Muscle of leg (tissue), 11 donors: ENCODE data around the gene TTC34. TPM values are rescaled to one million over a fixed set of nuclear protein-coding genes. Genes with fewer than 3 reads are reported as not detected.
"Not testable (repeated sequence)": the region's sequence is repeated elsewhere in the genome, so short reads cannot be mapped to it uniquely, and the experiment has no call there.

Experiments
- DNase-seq: peaks from one replicate; pipeline ENCODE4 v3.0.0; 2013
- H3K27ac ChIP-seq: one replicate; pipeline ENCODE4 v1.5.1; 2013; ENCODE audit warnings: mild to moderate bottlenecking, low read length, control low read depth
- H3K27me3 ChIP-seq: one replicate; pipeline ENCODE4 v1.6.1; 2013; ENCODE audit warnings: low read length; ENCODE audit not compliant: control insufficient read depth, insufficient read depth
- H3K36me3 ChIP-seq: one replicate; pipeline ENCODE4 v1.6.1; 2013; ENCODE audit warnings: low read length; ENCODE audit not compliant: control insufficient read depth, insufficient read depth
- H3K4me1 ChIP-seq: one replicate; pipeline ENCODE4 v1.6.1; 2013; ENCODE audit warnings: low read length; ENCODE audit not compliant: control insufficient read depth, insufficient read depth
- H3K4me3 ChIP-seq: one replicate; pipeline ENCODE4 v1.5.1; 2013; ENCODE audit warnings: low read length, control low read depth
- H3K9me3 ChIP-seq: replicated peaks from 2 replicates; pipeline ENCODE4 v1.6.1; 2013; ENCODE audit warnings: low read depth, low read length; ENCODE audit not compliant: control insufficient read depth
- WGBS: methylation state at CpG from one replicate; pipeline ENCODE4 v1.1.5; 2013; ENCODE audit warnings: missing lambda C conversion rate; ENCODE audit not compliant: insufficient coverage; 5-methylcytosine and 5-hydroxymethylcytosine counted together
- polyA plus RNA-seq, 8 donors: library from polyadenylated mRNA; unstranded; fragments of 120-200 nt; gene quantifications; one replicate each; pipeline versions ENCODE4 v1.2.1 to v1.2.3, GENCODE V29; 2013; ENCODE audit warnings: inconsistent platforms in 1 of 8, low replicate concordance in 1 of 8; ENCODE audit not compliant: insufficient read length in 8 of 8, insufficient read depth in 1 of 8
- total RNA-seq: library from RNA; stranded (reverse); fragments of 120-200 nt; gene quantifications from one replicate; pipeline ENCODE4 v1.2.4, GENCODE V29; 2013

The TTC34 gene
- total and polyA plus RNA-seq, 9 donors, result 0.07 to 0.50 (median 0.22) TPM

DNA sequence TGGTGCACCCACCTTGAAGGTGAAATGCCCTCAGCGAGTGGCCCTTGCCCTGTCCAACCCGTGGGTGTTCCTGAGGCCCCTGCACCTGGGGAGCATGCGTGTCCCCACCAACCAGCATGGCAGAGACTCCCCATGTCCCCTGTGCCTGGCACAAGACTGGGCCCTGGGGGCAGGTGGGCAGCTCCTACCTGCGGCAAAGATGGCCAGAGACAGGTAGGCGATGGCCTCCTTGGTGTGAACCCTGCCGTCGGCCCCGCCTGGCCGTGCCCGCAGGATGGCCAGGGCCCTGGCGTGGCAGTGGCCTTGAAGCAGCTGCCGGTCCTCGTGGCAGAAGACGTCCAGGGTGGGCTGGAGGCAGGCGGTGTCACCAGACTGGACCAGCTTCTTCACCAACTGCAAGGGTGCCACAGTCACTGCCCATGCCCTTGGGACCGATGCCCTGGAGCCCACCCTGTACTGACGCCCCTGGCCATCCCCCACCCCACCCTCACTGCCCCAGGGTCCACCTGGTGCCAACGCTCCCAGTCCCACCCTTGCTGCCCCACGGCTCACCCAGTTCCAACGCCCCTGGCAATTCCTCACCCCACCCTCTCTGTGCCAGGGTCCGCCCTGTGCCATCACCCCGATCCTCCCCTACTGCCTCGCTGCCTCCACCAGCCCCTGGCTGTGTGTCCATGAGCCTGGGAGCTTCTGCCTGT, 15.7 kb downstream of the TTC34 start:
- Histone ChIP-seq H3K36me3 (no peaks in the 10 kb centered on the region), H3K9me3 (peaks cover 2% of the 10 kb centered on the region), H3K4me1 (no peaks in the 10 kb centered on the region), H3K27ac (no peak overlapping the region), H3K4me3 (no peak overlapping the region), H3K27me3 (peaks cover 38% of the 10 kb centered on the region)
- no peak for DNase-seq
- WGBS, result 90% methylated on average over 22 of the region's 23 CpGs

DNA sequence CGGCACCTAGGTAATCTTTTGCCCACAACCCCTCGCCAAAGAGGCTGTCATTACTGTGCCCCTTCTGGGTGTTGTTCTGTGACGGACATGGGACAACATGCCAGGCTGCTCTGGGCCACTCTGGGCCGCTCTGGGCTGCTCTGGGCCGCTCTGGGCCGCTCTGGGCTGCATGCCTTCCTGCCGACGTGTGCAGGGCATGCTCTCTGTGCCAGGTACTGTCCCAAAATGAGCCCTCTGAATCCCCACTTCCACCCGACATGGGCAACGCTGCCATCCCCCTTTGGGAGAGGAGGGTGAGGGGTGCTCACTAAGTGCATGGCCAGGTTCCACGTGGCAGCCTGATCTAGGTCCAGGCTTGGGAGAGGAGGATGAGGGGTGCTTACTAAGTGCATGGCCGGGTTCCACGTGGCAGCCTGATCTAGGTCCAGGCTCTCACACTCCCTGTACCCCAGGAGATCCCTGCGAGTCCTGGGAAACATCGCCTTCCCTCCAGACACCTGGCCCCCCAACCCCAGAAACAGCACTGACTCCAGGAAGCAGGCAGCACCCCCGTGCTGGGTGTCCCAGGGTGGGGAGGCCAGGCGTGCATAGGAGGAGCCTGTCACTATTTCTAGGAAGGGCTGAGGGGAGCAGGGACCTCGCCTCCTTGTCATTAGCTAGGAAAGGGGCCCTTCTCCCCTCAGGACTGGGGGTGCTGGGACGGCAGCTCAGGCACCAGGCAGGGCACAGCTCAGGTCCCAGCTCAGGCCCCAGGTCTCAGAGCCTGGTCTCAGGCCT, 16.5 kb downstream of the TTC34 start:
- Histone ChIP-seq H3K36me3 (no peaks in the 10 kb centered on the region), H3K27ac (no peak overlapping the region), H3K9me3 (peaks cover 2% of the 10 kb centered on the region), H3K27me3 (peaks cover 31% of the 10 kb centered on the region), H3K4me3 (no peak overlapping the region), H3K4me1 (no peaks in the 10 kb centered on the region)
- no peak for DNase-seq
- WGBS, result 67% methylated on average over 13 of the region's 19 CpGs

DNA sequence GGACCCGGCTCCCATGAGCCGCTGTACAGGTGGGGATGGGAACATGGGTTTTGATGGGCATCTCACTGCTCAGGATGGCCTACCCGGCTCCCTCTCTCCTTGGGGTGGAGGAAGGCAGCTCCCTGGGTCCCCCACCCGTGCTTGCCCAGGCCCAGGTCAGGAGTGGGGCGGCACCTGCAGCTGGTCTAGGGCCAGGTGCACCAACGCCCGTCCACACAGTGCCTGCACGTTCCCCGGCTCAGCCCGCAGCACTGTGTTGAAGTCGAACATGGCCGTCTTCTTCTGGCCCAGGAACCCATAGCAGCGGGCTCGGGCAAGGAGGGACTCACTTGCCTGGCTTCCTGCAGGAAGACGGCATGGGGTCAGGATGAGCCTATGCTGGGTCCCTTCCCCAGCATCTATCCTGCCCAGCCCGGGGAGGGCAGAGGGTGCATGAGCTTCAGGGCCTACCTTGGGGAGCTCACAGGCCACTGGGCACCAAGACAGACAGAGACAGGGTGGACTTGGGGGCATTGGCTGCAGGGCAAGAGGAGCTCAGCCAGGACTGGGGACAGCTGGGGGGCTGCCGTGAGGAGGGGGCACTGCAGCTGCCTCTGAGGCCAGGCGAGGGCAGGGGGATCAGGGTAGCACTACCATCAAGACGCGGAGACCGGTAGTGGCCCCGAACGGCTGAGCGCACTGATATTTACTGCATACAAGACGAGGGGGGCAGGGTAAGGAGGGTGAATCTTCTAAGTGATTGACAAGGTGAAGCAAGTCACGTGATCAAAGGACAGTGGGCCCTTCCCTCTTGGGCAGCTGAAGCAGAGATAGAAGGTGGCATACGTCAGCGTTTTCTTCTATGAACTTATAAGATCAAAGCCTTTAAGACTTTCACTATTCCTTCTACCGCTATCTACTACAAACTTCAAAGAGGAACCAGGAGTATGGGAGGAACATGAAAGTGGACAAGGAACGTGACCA, 17.8 kb downstream of the TTC34 start:
- no peak overlapping the region for H3K4me3 ChIP-seq
- 82% methylated on average over 23 of the region's 30 CpGs for WGBS
- peaks cover 2% of the 10 kb centered on the region for H3K9me3 ChIP-seq
- no peak for DNase-seq
- H3K27me3 ChIP-seq, result peaks cover 19% of the 10 kb centered on the region
- H3K27ac ChIP-seq, result no peak overlapping the region
- H3K36me3 ChIP-seq, result no peaks in the 10 kb centered on the region
- no peaks in the 10 kb centered on the region for H3K4me1 ChIP-seq

DNA sequence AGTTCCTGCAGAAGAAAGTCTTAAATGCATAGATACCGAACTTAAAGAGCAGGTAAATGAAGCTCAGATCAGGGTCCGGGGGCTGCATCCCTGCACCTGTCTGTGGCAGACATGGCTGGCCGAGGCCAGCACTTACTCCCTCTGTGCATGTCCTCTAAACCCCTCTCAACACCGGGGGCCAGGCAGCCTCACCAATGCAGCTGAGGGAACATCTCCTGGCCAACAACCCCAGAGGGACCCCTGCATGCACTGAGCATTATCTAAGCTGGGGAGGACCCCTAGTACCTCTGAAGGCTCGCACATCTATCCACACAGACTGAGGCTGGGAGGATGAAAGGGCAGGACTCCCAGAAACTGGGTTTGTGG, 18.4 kb downstream of the TTC34 start:
- no peak for DNase-seq
- no peaks in the 10 kb centered on the region for H3K36me3 ChIP-seq
- H3K4me1 ChIP-seq, result no peaks in the 10 kb centered on the region
- H3K27ac ChIP-seq, result no peak overlapping the region
- H3K9me3 ChIP-seq, result peaks cover 2% of the 10 kb centered on the region
- peaks cover 13% of the 10 kb centered on the region for H3K27me3 ChIP-seq
- whole genome bisulfite sequencing, result 75% methylated on average over 4 of the region's 5 CpGs
- H3K4me3 ChIP-seq, result no peak overlapping the region

DNA sequence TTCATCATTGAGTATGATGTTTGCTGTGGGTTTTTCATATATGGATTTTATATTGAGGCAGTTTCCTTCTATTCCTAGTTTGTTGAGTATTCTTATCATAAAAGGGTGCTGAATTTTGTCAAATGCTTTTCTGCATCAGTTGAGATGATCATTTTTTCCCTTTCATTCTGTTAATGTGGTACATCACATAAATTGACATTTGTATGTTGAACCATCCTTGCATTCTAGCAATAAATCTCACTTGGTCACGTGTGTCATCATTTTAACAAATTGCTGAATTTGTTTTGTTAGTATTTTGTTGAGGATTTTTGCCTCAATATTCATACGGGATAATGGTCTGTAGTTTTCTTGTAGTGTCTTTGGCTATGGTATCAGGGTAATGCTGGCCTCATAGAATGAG, 19.9 kb downstream of the TTC34 start:
- H3K27me3 ChIP-seq, result peaks cover under 1% of the 10 kb centered on the region
- no peak for DNase-seq
- H3K27ac ChIP-seq, result no peak overlapping the region
- no peak overlapping the region for H3K4me3 ChIP-seq
- no peaks in the 10 kb centered on the region for H3K36me3 ChIP-seq
- no peaks in the 10 kb centered on the region for H3K4me1 ChIP-seq
- H3K9me3 ChIP-seq, result peaks cover 2% of the 10 kb centered on the region
- 80% methylated on average over 1 of the region's 2 CpGs for WGBS

DNA sequence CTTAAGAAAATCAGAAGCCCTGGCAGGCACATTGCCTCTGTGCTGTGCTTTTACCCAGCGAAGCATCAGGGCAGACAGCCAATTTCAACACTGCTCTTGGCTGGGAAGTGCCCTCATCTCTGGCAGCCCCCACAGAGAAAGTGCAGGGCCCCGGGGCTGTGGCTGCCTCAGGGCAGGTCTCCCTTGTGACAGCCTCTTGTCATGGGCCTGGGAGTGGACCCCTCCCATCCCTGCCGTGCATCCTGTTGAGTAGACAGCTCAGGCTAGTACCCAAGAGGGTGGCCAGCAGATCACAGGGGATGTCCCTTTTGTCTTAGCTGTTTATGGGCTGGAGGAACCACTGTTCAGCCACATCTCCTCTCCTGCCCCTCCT, 23.3 kb downstream of the TTC34 start:
- Histone ChIP-seq H3K36me3 (no peaks in the 10 kb centered on the region), H3K4me3 (no peak overlapping the region), H3K9me3 (peaks cover 2% of the 10 kb centered on the region), H3K27me3 (no peaks in the 10 kb centered on the region), H3K4me1 (no peaks in the 10 kb centered on the region), H3K27ac (no peak overlapping the region)
- WGBS, result 30% methylated on average over 2 of the region's 3 CpGs
- no peak for DNase-seq

DNA sequence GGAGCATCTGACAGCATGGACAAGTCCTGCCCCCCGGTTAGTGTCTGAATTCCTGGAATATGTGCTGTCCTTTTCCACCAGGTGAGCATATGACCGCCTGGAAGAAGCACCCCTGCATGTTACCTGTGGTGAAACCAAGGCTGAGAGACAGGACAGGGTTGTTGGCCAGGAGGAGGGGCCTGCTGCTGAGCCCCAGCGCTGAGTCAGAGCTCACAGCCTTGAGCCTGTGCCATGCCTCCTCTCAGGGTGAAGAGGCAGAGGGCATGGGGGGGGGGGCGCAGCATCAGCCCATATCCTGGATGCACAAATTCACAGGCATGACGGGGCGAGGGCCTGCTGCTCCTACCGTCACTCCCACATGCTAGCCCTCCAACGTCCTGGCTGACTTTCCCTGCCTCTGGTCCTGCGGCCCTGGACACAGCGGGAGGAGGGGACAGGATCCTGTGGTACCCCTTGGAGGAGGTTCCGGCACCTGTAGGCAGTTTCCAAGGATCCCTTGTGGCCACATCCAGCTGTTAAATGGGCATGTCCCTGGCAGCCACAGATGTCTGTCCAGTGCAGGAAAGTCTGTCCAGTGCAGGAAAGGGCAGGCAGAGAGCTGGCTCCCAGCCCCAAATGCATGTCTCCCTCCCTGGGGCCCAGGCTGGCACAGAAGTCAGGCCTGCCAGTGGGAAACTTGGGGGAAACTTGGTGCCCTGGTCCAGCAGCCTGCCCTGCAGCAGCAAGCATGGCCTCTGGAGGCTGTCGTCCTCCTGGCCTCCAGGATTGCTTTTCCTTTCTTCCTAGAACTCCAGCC, 23.9 kb downstream of the TTC34 start:
- no peaks in the 10 kb centered on the region for H3K4me1 ChIP-seq
- no peak overlapping the region for H3K27ac ChIP-seq

DNA sequence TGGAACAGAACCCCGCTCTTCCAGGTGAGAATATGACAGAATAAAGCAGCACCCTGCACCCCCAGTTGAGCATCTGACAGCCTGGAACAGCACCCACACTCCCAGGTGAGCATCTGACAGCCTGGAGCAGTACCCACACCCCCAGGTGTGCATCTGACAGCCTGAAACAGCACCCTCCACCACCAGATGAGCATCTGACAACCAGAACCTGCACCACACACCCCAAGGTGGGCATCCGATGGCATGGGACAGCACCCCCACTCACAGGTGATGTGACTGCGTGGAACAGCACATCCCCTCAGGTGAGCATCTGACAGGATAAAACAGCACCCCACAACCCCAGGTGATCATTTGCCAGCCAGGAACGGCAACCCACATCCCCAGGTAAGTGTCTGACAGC, 26.2 kb downstream of the TTC34 start:
- no CpG with 5 or more reads among the region's 4 CpGs for WGBS
- H3K4me3 ChIP-seq, result not testable (repeated sequence)

More for the DNA sequence above, 23.9 kb downstream of the TTC34 start:
- Histone ChIP-seq H3K4me3 (no peak overlapping the region), H3K36me3 (no peaks in the 10 kb centered on the region), H3K9me3 (peaks cover under 1% of the 10 kb centered on the region), H3K27me3 (no peaks in the 10 kb centered on the region)
- no peak for DNase-seq
- 57% methylated on average over 9 of the region's 12 CpGs for WGBS

DNA sequence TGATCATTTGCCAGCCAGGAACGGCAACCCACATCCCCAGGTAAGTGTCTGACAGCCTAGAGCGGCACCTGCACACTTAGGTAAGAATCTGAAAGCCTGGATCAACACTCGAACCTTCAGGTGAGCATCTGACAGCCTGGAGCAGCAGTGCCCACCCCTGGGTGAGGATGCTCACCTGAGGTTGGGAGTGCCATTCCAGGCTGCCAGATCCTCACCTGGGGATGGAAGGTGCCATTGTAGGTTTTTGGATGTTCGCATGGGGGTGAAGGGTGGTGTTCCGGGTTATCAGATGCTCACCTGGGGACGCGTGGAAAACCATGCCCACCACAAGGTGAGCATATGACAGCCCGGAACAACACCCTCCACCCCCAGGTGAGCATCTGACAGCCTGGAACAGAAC, 33.4 kb downstream of the TTC34 start:
- H3K27me3 ChIP-seq, H3K4me1 ChIP-seq, DNase-seq, H3K36me3 ChIP-seq, H3K27ac ChIP-seq, H3K9me3 ChIP-seq, H3K4me3 ChIP-seq: not testable (repeated sequence)
- 80% methylated on average over 1 of the region's 8 CpGs for WGBS

More for the DNA sequence above, 26.2 kb downstream of the TTC34 start:
- not testable (repeated sequence) for H3K27ac ChIP-seq, H3K27me3 ChIP-seq, DNase-seq, H3K36me3 ChIP-seq, H3K9me3 ChIP-seq, H3K4me1 ChIP-seq
